HG02938 (cell line): Measurements from ENCODE around the gene PTGES2.

Source experiments
- ATAC-seq: cut with Tn5 transposase; IDR thresholded peaks from one replicate; pipeline ENCODE4 v1.9.1; 2021; ENCODE audit warnings: mild to moderate bottlenecking, moderate library complexity; ENCODE audit not compliant: unreplicated experiment

The PTGES2 gene

GRCh38 chr9:128153947-128154695 lies 26.6 kb upstream of the PTGES2 start:
- no peak for ATAC-seq

GRCh38 chr9:128153060-128153946 lies 25.8 kb upstream of the PTGES2 start:
- no peak for ATAC-seq

- no peak for ATAC-seq
Measured at GRCh38 chr9:128152133-128153059, 24.9 kb upstream of the PTGES2 start.

GRCh38 chr9:128151309-128152132 lies 24.0 kb upstream of the PTGES2 start:
- no peak for ATAC-seq

- ATAC-seq = no peak
Measured at GRCh38 chr9:128150594-128151308, 23.2 kb upstream of the PTGES2 start.

- ATAC-seq = no peak
Measured at GRCh38 chr9:128149951-128150593, 22.5 kb upstream of the PTGES2 start.

- ATAC-seq = no peak
Measured at GRCh38 chr9:128149001-128149701, 21.6 kb upstream of the PTGES2 start, which contains the start of gene LCN2. TSS of gene LCN2 (plus strand) at chr9:128149453. CDS start at chr9:128149526, 73 bp downstream.

GRCh38 chr9:128148509-128149000 lies 21.0 kb upstream of the PTGES2 start:
- no peak for ATAC-seq

- ATAC-seq = no peak
Measured at GRCh38 chr9:128146591-128147120, 19.1 kb upstream of the PTGES2 start.

- no peak for ATAC-seq
Measured at GRCh38 chr9:128145951-128146351, 18.4 kb upstream of the PTGES2 start.

- ATAC-seq = no peak
Measured at GRCh38 chr9:128145536-128145935, 18.0 kb upstream of the PTGES2 start.

GRCh38 chr9:128144239-128145181 lies 17.0 kb upstream of the PTGES2 start:
- ATAC-seq = no peak

- ATAC-seq = no peak
Measured at GRCh38 chr9:128143525-128144238, 16.2 kb upstream of the PTGES2 start.

- ATAC-seq = no peak
Measured at GRCh38 chr9:128142596-128142995, 15.1 kb upstream of the PTGES2 start.

- no peak for ATAC-seq
Measured at GRCh38 chr9:128142061-128142460, 14.5 kb upstream of the PTGES2 start.

- no peak for ATAC-seq
Measured at GRCh38 chr9:128141604-128142003, 14.1 kb upstream of the PTGES2 start.
